Activated CD8-positive, alpha-beta T cell treated with anti-CD3 and anti-CD28 coated beads, Interleukin-2, amount 10 ng/mL, durations not matched to agents 7 days and 5 days (primary cell): ENCODE data around the gene TASP1. TPM values are rescaled to one million over a fixed set of nuclear protein-coding genes. Genes with fewer than 3 reads are reported as not detected.

ENCODE experiments used
- ATAC-seq: fragments of 150-1000 bp; cut with Tn5 transposase; one replicate; pipeline ENCODE4 v1.10.0; 2021; ENCODE audit warnings: moderate library complexity
- CTCF ChIA-PET: fragments of 350-600 bp; sonication (Branson Sonifier 250); formaldehyde crosslinking; loops from one replicate; lab custom pipeline; 2021; ENCODE audit warnings: antibody characterized with exemption; lab: Charles Lee
- POLR2A ChIA-PET: fragments of 350-600 bp; sonication (Branson Sonifier 250); formaldehyde crosslinking; loops from one replicate; lab custom pipeline; 2021; ENCODE audit warnings: antibody characterized with exemption; lab: Charles Lee
- DNase-seq: peaks from one replicate; pipeline ENCODE4 v3.0.0-alpha.2; 2020
- H3K27ac Mint-ChIP-seq: one replicate; pipeline ENCODE4 v1.8.0; 2021; ENCODE audit warnings: mild to moderate bottlenecking, mixed read lengths
- H3K27me3 Mint-ChIP-seq: one replicate; pipeline ENCODE4 v1.8.0; 2021; ENCODE audit warnings: low read depth, mixed read lengths
- H3K36me3 Mint-ChIP-seq: one replicate; pipeline ENCODE4 v1.8.0; 2021; ENCODE audit warnings: low read depth, mixed read lengths
- H3K4me1 Mint-ChIP-seq: one replicate; pipeline ENCODE4 v1.8.0; 2021; ENCODE audit warnings: low read depth, mixed read lengths
- H3K4me3 Mint-ChIP-seq: one replicate; pipeline ENCODE4 v1.8.0; 2021; ENCODE audit warnings: mild to moderate bottlenecking, mixed read lengths
- H3K9me3 Mint-ChIP-seq: one replicate; pipeline ENCODE4 v1.8.0; 2022; ENCODE audit warnings: mixed read lengths; ENCODE audit not compliant: insufficient read depth
- total RNA-seq, 2 experiments: library from RNA; stranded (reverse); gene quantifications; one replicate each; pipeline ENCODE4 v1.2.3, GENCODE V29; 2021

The TASP1 gene
- total RNA-seq, 2 experiments from 2014 or later, result 9.6 to 11.8 TPM

- no peak overlapping the region for H3K27ac Mint-ChIP-seq
- peaks cover 13% of the 10 kb centered on the region for H3K36me3 Mint-ChIP-seq
- H3K27me3 Mint-ChIP-seq, result no peaks in the 10 kb centered on the region
- DNase-seq (no peak), ATAC-seq (no peak)
- peaks cover 11% of the 10 kb centered on the region for H3K4me1 Mint-ChIP-seq
- peaks cover 7% of the 10 kb centered on the region for H3K9me3 Mint-ChIP-seq
- ChIA-PET CTCF (no interaction called here), POLR2A (no interaction called here)
- H3K4me3 Mint-ChIP-seq, result no peak overlapping the region
Observed at GRCh38 chr20:13425381-13426135, 213.2 kb downstream of the TASP1 start.

- Mint-ChIP-seq H3K27ac (no peak overlapping the region), H3K9me3 (no peaks in the 10 kb centered on the region)
- POLR2A ChIA-PET, result no interaction called here
Observed at GRCh38 chr20:13424174-13424833, 214.4 kb downstream of the TASP1 start.

GRCh38 chr20:13423472-13424173 is 215.1 kb downstream of the TASP1 start:
- Mint-ChIP-seq H3K36me3 (peaks cover 2% of the 10 kb centered on the region), H3K4me1 (no peaks in the 10 kb centered on the region), H3K9me3 (no peaks in the 10 kb centered on the region), H3K27me3 (no peaks in the 10 kb centered on the region), H3K4me3 (no peak overlapping the region), H3K27ac (no peak overlapping the region)
- DNase-seq (no peak), ATAC-seq (no peak)
- ChIA-PET POLR2A (no interaction called here), CTCF (no interaction called here)

More at GRCh38 chr20:13424174-13424833, 214.4 kb downstream of the TASP1 start:
- peaks cover 2% of the 10 kb centered on the region for H3K36me3 Mint-ChIP-seq
- H3K4me1 Mint-ChIP-seq, result no peaks in the 10 kb centered on the region
- H3K27me3 Mint-ChIP-seq, result no peaks in the 10 kb centered on the region
- DNase-seq, result no peak
- no peak overlapping the region for H3K4me3 Mint-ChIP-seq
- CTCF ChIA-PET, result no interaction called here
- ATAC-seq, result no peak

- no peak overlapping the region for H3K27ac Mint-ChIP-seq
- no peaks in the 10 kb centered on the region for H3K9me3 Mint-ChIP-seq
- ATAC-seq, result no peak
Observed at GRCh38 chr20:13422637-13423036, 216.1 kb downstream of the TASP1 start.

GRCh38 chr20:13420625-13421024 is 218.1 kb downstream of the TASP1 start:
- Mint-ChIP-seq H3K4me1 (no peaks in the 10 kb centered on the region), H3K4me3 (no peak overlapping the region), H3K36me3 (peaks cover 2% of the 10 kb centered on the region), H3K27me3 (no peaks in the 10 kb centered on the region), H3K27ac (no peak overlapping the region), H3K9me3 (no peaks in the 10 kb centered on the region)
- no peak for ATAC-seq
- no peak for DNase-seq
- CTCF ChIA-PET, result no interaction called here
- POLR2A ChIA-PET, result no interaction called here

More at GRCh38 chr20:13422637-13423036, 216.1 kb downstream of the TASP1 start:
- no peaks in the 10 kb centered on the region for H3K27me3 Mint-ChIP-seq
- no peak for DNase-seq
- H3K4me1 Mint-ChIP-seq, result no peaks in the 10 kb centered on the region
- POLR2A ChIA-PET, result no interaction called here
- H3K36me3 Mint-ChIP-seq, result peaks cover 2% of the 10 kb centered on the region
- no peak overlapping the region for H3K4me3 Mint-ChIP-seq
- CTCF ChIA-PET, result no interaction called here

- ATAC-seq, result no peak
- H3K9me3 Mint-ChIP-seq, result no peaks in the 10 kb centered on the region
- no peak overlapping the region for H3K27ac Mint-ChIP-seq
- H3K27me3 Mint-ChIP-seq, result no peaks in the 10 kb centered on the region
- peaks cover 2% of the 10 kb centered on the region for H3K36me3 Mint-ChIP-seq
- ChIA-PET CTCF (no interaction called here), POLR2A (no interaction called here)
- no peaks in the 10 kb centered on the region for H3K4me1 Mint-ChIP-seq
- no peak overlapping the region for H3K4me3 Mint-ChIP-seq
- no peak for DNase-seq
Observed at GRCh38 chr20:13419477-13419876, 219.3 kb downstream of the TASP1 start.

- Mint-ChIP-seq H3K27ac (no peak overlapping the region), H3K4me3 (no peak overlapping the region), H3K27me3 (no peaks in the 10 kb centered on the region), H3K36me3 (peaks cover 2% of the 10 kb centered on the region), H3K9me3 (no peaks in the 10 kb centered on the region), H3K4me1 (no peaks in the 10 kb centered on the region)
- DNase-seq (no peak), ATAC-seq (no peak)
- ChIA-PET CTCF (interaction anchor here (0.7 kb wide), 1 partner anchor 43 kb away, joined by 3 read pairs; no protein-coding TSS in a partner anchor), POLR2A (no interaction called here)
Observed at GRCh38 chr20:13418263-13419229, 220.2 kb downstream of the TASP1 start.

GRCh38 chr20:13416531-13416930 is 222.2 kb downstream of the TASP1 start:
- CTCF ChIA-PET, result interaction anchor here (0.8 to 2.0 kb wide), 2 partner anchors 130 to 154 kb away, joined by 3 to 7 read pairs; no protein-coding TSS in a partner anchor
- H3K9me3 Mint-ChIP-seq, result no peaks in the 10 kb centered on the region
- ATAC-seq (no peak), DNase-seq (no peak)
- H3K4me1 Mint-ChIP-seq, result no peaks in the 10 kb centered on the region
- POLR2A ChIA-PET, result no interaction called here
- no peaks in the 10 kb centered on the region for H3K36me3 Mint-ChIP-seq
- H3K4me3 Mint-ChIP-seq, result no peak overlapping the region
- H3K27me3 Mint-ChIP-seq, result no peaks in the 10 kb centered on the region
- no peak overlapping the region for H3K27ac Mint-ChIP-seq

- DNase-seq, result no peak
- ChIA-PET POLR2A (no interaction called here), CTCF (no interaction called here)
- Mint-ChIP-seq H3K4me1 (no peaks in the 10 kb centered on the region), H3K36me3 (no peaks in the 10 kb centered on the region), H3K9me3 (no peaks in the 10 kb centered on the region), H3K27ac (no peak overlapping the region), H3K27me3 (no peaks in the 10 kb centered on the region), H3K4me3 (no peak overlapping the region)
- ATAC-seq, result no peak
Observed at GRCh38 chr20:13412806-13413445, 225.8 kb downstream of the TASP1 start.

- DNase-seq (no peak), ATAC-seq (no peak)
- POLR2A ChIA-PET, result no interaction called here
- no peaks in the 10 kb centered on the region for H3K36me3 Mint-ChIP-seq
- H3K27ac Mint-ChIP-seq, result no peak overlapping the region
- no peaks in the 10 kb centered on the region for H3K9me3 Mint-ChIP-seq
- no peaks in the 10 kb centered on the region for H3K27me3 Mint-ChIP-seq
- H3K4me1 Mint-ChIP-seq, result no peaks in the 10 kb centered on the region
- CTCF ChIA-PET, result no interaction called here
- H3K4me3 Mint-ChIP-seq, result no peak overlapping the region
Observed at GRCh38 chr20:13404293-13404692, 234.4 kb downstream of the TASP1 start.

- no peak for ATAC-seq
- Mint-ChIP-seq H3K27me3 (no peaks in the 10 kb centered on the region), H3K9me3 (no peaks in the 10 kb centered on the region), H3K27ac (no peak overlapping the region), H3K4me3 (no peak overlapping the region), H3K36me3 (no peaks in the 10 kb centered on the region), H3K4me1 (no peaks in the 10 kb centered on the region)
- CTCF ChIA-PET, result no interaction called here
- DNase-seq, result no peak
- POLR2A ChIA-PET, result no interaction called here
Observed at GRCh38 chr20:13403453-13403852, 235.3 kb downstream of the TASP1 start.
